ENCODE measurements around the gene WDR27.

WDR27 gene

DNA sequence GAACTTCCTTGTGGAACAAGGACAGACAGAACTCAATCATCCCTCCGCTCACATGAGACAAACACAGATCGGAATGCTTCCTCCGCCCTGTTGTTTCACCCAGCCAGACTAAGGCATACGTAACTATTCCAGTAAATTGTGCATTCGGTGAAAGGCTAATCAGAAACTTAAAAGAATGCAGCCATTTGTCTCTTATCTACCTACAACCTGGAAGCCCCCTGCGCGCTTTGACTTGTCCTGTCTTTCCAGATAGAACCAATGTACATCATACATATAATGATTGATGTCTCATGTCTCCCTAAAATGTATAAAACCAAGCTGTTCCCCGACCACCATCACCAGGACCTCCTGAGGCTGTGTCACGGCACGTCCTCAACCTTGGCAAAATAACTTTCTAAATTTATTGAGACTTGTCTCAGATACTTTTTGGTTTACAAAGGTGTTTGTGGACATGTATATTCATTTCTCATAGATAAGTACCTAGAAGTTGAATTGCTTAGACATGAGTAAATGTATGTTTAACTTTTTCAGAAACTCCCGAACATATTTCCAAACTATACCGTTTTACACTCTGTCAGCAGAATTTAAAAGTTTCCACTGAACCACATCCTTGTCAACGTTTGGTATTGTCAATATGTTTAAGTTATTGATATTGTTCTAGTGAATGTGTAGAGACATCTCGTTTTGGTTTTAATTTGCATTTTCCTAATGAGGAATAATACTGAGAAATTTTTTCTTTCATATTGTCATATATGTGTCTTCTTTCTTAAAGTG lies 250.6 kb downstream of the WDR27 start:
- Histone ChIP-seq H3K27ac (ENCODE audit: low read depth, low read length) (no peak overlapping the region), H3K9me3 (ENCODE audit: insufficient read depth, low read length) (no peaks in the 10 kb centered on the region), H2AFZ (ENCODE audit: low read depth, low read length, severe bottlenecking) (no peak overlapping the region), H3K4me2 (ENCODE audit: low read depth, low read length, poor library complexity, severe bottlenecking) (no peak overlapping the region), H3F3A (ENCODE audit: insufficient read depth) (no peaks in the 10 kb centered on the region), H3K9ac (ENCODE audit: low read length) (no peak overlapping the region), H3K27me3 (ENCODE audit: low read length) (no peaks in the 10 kb centered on the region), H3K36me3 (ENCODE audit: low read length) (no peaks in the 10 kb centered on the region), H3K9me2 (replicated peaks; ENCODE audit: insufficient read depth, low read length) (no peaks in the 10 kb centered on the region), H3K4me3 (ENCODE audit: insufficient read depth, low read length, poor library complexity, severe bottlenecking) (no peak overlapping the region), H3K79me2 (ENCODE audit: insufficient read depth, low read length) (no peaks in the 10 kb centered on the region), H4K20me1 (ENCODE audit: low read depth, low read length) (no peaks in the 10 kb centered on the region)
- TF ChIP-seq, protein P1, sequence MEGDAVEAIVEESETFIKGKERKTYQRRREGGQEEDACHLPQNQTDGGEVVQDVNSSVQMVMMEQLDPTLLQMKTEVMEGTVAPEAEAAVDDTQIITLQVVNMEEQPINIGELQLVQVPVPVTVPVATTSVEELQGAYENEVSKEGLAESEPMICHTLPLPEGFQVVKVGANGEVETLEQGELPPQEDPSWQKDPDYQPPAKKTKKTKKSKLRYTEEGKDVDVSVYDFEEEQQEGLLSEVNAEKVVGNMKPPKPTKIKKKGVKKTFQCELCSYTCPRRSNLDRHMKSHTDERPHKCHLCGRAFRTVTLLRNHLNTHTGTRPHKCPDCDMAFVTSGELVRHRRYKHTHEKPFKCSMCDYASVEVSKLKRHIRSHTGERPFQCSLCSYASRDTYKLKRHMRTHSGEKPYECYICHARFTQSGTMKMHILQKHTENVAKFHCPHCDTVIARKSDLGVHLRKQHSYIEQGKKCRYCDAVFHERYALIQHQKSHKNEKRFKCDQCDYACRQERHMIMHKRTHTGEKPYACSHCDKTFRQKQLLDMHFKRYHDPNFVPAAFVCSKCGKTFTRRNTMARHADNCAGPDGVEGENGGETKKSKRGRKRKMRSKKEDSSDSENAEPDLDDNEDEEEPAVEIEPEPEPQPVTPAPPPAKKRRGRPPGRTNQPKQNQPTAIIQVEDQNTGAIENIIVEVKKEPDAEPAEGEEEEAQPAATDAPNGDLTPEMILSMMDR (IDR thresholded peaks at IDR 0.05; ENCODE audit: insufficient read depth, low read length, poor library complexity, severe bottlenecking), result no peak
- TF ChIP-seq EZH2phosphoT487 (conservative IDR thresholded peaks at IDR 0.05; ENCODE audit: low read length), result no peak

DNA sequence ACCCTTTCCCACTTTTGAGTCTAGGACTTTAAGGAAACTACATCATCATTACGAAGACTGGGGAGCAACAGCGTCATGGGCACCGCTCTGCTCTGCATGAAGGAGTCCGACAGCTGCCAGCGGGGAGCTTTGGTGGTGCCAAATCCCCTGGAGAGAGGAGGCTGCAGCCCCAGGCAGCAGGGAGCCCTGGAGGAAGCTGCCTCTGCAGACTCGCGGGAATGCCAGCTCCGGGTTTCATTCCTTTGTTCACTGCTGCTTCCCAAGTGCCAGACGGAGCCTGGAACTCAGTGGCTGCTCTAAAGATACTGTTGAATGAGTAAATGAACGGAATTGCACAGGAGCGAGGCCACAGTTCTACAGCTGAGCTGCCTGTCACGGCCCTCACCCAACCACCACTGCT lies 251.7 kb downstream of the WDR27 start:
- no peak overlapping the region for H3K4me2 ChIP-seq (ENCODE audit: low read depth, low read length, poor library complexity, severe bottlenecking)

DNA sequence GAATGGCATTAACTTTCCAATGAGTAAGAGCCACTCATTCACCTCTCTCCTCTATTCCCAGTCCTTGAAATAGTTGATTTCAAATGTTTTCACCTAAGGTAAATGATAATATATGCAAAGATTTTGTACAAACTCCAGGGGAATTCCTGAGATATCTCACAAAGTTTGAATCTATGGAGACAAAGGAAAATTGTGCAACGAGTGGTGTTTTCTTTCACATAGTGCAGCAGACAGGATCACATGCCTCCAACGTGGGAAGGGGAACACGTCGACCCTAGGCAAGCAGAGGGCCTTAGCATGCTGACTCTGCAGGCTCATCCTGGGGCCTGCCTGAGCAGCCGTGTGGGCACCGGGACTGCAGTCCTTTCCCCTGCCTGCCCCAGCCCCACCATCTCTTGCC lies 252.6 kb downstream of the WDR27 start:
- Histone ChIP-seq H3K27ac (ENCODE audit: low read depth, low read length) (no peak overlapping the region), H4K20me1 (ENCODE audit: low read depth, low read length) (no peaks in the 10 kb centered on the region), H3K9me2 (replicated peaks; ENCODE audit: insufficient read depth, low read length) (no peaks in the 10 kb centered on the region), H3F3A (ENCODE audit: insufficient read depth) (no peaks in the 10 kb centered on the region), H2AFZ (ENCODE audit: low read depth, low read length, severe bottlenecking) (no peak overlapping the region), H3K4me3 (ENCODE audit: insufficient read depth, low read length, poor library complexity, severe bottlenecking) (no peak overlapping the region), H3K36me3 (ENCODE audit: low read length) (no peaks in the 10 kb centered on the region), H3K9me3 (ENCODE audit: insufficient read depth, low read length) (no peaks in the 10 kb centered on the region), H3K4me2 (ENCODE audit: low read depth, low read length, poor library complexity, severe bottlenecking) (no peak overlapping the region), H3K27me3 (ENCODE audit: low read length) (no peaks in the 10 kb centered on the region), H3K9ac (ENCODE audit: low read length) (no peak overlapping the region), H3K79me2 (ENCODE audit: insufficient read depth, low read length) (no peaks in the 10 kb centered on the region)
- TF ChIP-seq EZH2phosphoT487 (conservative IDR thresholded peaks at IDR 0.05; ENCODE audit: low read length), result no peak
- TF ChIP-seq, protein P1 (IDR thresholded peaks at IDR 0.05; ENCODE audit: insufficient read depth, low read length, poor library complexity, severe bottlenecking), result no peak

More for the DNA sequence above, 251.7 kb downstream of the WDR27 start:
- H3K27ac ChIP-seq (ENCODE audit: low read depth, low read length), result no peak overlapping the region
- TF ChIP-seq, protein P1 (IDR thresholded peaks at IDR 0.05; ENCODE audit: insufficient read depth, low read length, poor library complexity, severe bottlenecking), result no peak
- no peak for TF ChIP-seq EZH2phosphoT487 (conservative IDR thresholded peaks at IDR 0.05; ENCODE audit: low read length)
- no peaks in the 10 kb centered on the region for H3K9me3 ChIP-seq (ENCODE audit: insufficient read depth, low read length)
- H3K27me3 ChIP-seq (ENCODE audit: low read length), result no peaks in the 10 kb centered on the region
- H3F3A ChIP-seq (ENCODE audit: insufficient read depth), result no peaks in the 10 kb centered on the region
- H3K4me3 ChIP-seq (ENCODE audit: insufficient read depth, low read length, poor library complexity, severe bottlenecking), result no peak overlapping the region
- no peak overlapping the region for H2AFZ ChIP-seq (ENCODE audit: low read depth, low read length, severe bottlenecking)
- no peaks in the 10 kb centered on the region for H4K20me1 ChIP-seq (ENCODE audit: low read depth, low read length)
- no peaks in the 10 kb centered on the region for H3K9me2 ChIP-seq (replicated peaks; ENCODE audit: insufficient read depth, low read length)
- H3K79me2 ChIP-seq (ENCODE audit: insufficient read depth, low read length), result no peaks in the 10 kb centered on the region
- H3K9ac ChIP-seq (ENCODE audit: low read length), result no peak overlapping the region
- no peaks in the 10 kb centered on the region for H3K36me3 ChIP-seq (ENCODE audit: low read length)
